HEK293T (cell line): ENCODE measurements around the gene EVA1A.

ENCODE experiments used
- CTCF ChIA-PET: fragments of 350-600 bp; formaldehyde crosslinking; extraction: SDS; loops from one replicate; lab custom pipeline; 2021; ENCODE audit warnings: antibody characterized with exemption, inconsistent platforms; lab: Yijun Ruan, JAX
- POLR2A ChIA-PET: fragments of 350-600 bp; formaldehyde crosslinking; extraction: SDS; loops from one replicate; lab custom pipeline; 2020; ENCODE audit warnings: antibody characterized with exemption, inconsistent platforms; lab: Yijun Ruan, JAX
- DNase-seq: peaks from one replicate; pipeline ENCODE4 v3.0.0; 2012; ENCODE audit warnings: mixed read lengths; ENCODE audit errors: extremely low spot score
- ARNT ChIP-seq: fragments of 450-650 bp; IDR thresholded peaks from 2 replicates; pipeline ENCODE4 v1.6.1; 2017; ENCODE audit warnings: mild to moderate bottlenecking
- BHLHE40 ChIP-seq: fragments of 450-650 bp; IDR thresholded peaks from 2 replicates; pipeline ENCODE4 v1.6.1; 2016; ENCODE audit warnings: mild to moderate bottlenecking, moderate library complexity, borderline replicate concordance
- CTBP1 ChIP-seq: fragments of 450-650 bp; IDR thresholded peaks from 2 replicates; pipeline ENCODE4 v1.6.1; 2016; ENCODE audit warnings: borderline replicate concordance
- ELF4 ChIP-seq: fragments of 450-650 bp; IDR thresholded peaks from 2 replicates; pipeline ENCODE4 v1.6.1; 2017; ENCODE audit warnings: antibody characterized with exemption
- FOXA1 ChIP-seq: fragments of 450-650 bp; IDR thresholded peaks from 2 replicates; pipeline ENCODE4 v1.6.1; 2016; ENCODE audit warnings: mild to moderate bottlenecking
- FOXK2 ChIP-seq: fragments of 450-650 bp; IDR thresholded peaks from 2 replicates; pipeline ENCODE4 v1.6.1; 2016; ENCODE audit warnings: mild to moderate bottlenecking
- FOXM1 ChIP-seq: fragments of 450-650 bp; IDR thresholded peaks from 2 replicates; pipeline ENCODE4 v1.6.1; 2017; ENCODE audit warnings: mild to moderate bottlenecking, borderline replicate concordance
- HDGF ChIP-seq: fragments of 450-650 bp; IDR thresholded peaks from 2 replicates; pipeline ENCODE4 v1.6.1; 2017; ENCODE audit warnings: antibody characterized with exemption, borderline replicate concordance
- L3MBTL2 ChIP-seq: fragments of 450-650 bp; conservative IDR thresholded peaks from 2 replicates; pipeline ENCODE4 v1.6.1; 2016; ENCODE audit warnings: mild to moderate bottlenecking
- LEF1 ChIP-seq: fragments of 450-650 bp; IDR thresholded peaks from 2 replicates; pipeline ENCODE4 v1.6.1; 2017; ENCODE audit warnings: mild to moderate bottlenecking, borderline replicate concordance
- NFRKB ChIP-seq: fragments of 450-650 bp; IDR thresholded peaks from 2 replicates; pipeline ENCODE4 v1.6.1; 2016; ENCODE audit warnings: mild to moderate bottlenecking, moderate library complexity
- SP1 ChIP-seq: fragments of 450-650 bp; IDR thresholded peaks from 2 replicates; pipeline ENCODE4 v1.6.1; 2017
- SUZ12 ChIP-seq: fragments of 450-650 bp; IDR thresholded peaks from 2 replicates; pipeline ENCODE4 v1.6.1; 2016; ENCODE audit warnings: mild to moderate bottlenecking
- TARDBP ChIP-seq: fragments of 450-650 bp; IDR thresholded peaks from 2 replicates; pipeline ENCODE4 v1.6.1; 2016
- ZNF384 ChIP-seq: fragments of 450-650 bp; IDR thresholded peaks from 2 replicates; pipeline ENCODE4 v1.6.1; 2016
- TF ChIP-seq, protein P1 (sequence below): fragments of 450-650 bp; IDR thresholded peaks from 2 replicates; pipeline ENCODE4 v1.6.1; 2016

EVA1A gene, protein sequence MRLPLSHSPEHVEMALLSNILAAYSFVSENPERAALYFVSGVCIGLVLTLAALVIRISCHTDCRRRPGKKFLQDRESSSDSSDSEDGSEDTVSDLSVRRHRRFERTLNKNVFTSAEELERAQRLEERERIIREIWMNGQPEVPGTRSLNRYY

DNA sequence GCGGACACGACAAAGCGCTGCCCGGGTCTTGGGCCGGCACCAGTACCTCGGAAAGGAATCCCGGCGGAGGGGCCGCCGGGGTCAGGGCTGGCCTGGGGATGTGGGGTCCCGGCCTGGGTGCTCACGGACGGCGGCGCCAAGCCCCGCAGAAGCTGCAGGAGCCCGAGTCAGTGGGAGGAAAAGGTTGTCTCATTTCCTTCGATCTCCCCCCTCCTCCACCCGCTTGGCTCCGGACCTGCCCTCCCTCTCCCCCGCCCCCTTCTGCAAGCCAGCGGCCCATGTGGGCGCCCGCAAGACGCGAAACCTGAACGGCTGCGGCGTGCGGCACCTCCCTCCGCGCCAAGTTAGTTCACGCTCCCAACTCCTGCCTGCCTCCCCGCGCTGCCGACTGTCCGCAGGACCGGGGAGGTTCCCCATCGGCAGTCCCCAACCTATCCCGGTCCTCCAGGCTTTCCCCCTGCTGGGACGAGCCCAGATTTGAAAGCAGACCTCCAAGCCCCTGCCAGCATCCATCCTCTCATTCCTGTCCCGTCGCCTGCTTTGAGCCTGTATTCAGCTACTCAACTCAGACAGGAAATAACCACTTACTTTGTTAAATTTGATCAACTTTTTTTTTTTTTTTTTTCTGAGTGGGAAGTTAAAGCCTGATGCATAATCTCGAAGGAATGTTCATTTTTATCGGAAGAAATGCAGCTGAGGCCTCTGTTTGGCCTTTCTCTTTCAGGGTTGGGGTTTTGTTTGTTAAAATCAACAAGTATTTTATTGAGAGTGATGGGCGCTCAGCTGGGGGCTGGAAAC is at the start of gene EVA1A:
TSS of gene EVA1A (minus strand) at position 172 of the 798 bp plus-strand sequence. CDS start 42,799 bp downstream, outside the sequence.
- TF ChIP-seq L3MBTL2: peak; percentile 44; the same call in 1 of the 2 replicates
- TF ChIP-seq BHLHE40: no peak
- DNase-seq: peak; percentile 59

DNA sequence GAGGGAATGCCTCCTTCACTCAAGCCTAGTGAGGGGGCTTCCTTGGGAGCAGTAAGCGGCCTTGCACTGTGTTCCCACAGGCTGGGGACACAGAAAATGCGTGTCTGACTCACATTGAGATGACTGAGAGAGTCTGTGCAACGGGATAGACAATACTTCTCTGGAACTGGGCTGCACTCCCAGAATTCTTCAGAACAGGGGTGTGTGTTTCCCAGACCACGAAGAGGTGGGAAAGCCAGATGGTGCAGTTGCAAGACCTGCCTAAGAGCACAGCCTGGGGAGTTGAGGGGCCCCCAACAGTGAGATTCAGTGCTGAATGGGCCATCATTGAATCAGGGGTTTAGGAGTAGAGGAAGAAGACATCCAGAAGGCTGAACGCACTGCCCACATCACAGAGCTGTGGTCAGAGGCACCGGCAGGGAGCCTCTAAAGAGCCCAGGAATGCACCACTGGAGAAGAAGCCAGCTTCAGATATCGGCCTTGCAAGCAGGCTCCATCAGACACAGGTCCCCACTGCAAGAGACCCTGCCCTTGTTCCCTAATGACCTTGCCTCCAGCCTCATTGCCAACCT is 49.3 kb upstream of the EVA1A start:
- ChIA-PET CTCF (interaction anchor here (0.5 to 1.6 kb wide), 3 partner anchors 50 to 730 kb away, joined by 3 to 6 read pairs (median 5); partner anchors contain the start of gene EVA1A), POLR2A (no interaction called here)
- no peak for TF ChIP-seq ARNT
- TF ChIP-seq, protein P1, sequence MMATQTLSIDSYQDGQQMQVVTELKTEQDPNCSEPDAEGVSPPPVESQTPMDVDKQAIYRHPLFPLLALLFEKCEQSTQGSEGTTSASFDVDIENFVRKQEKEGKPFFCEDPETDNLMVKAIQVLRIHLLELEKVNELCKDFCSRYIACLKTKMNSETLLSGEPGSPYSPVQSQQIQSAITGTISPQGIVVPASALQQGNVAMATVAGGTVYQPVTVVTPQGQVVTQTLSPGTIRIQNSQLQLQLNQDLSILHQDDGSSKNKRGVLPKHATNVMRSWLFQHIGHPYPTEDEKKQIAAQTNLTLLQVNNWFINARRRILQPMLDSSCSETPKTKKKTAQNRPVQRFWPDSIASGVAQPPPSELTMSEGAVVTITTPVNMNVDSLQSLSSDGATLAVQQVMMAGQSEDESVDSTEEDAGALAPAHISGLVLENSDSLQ: no peak
- TF ChIP-seq BHLHE40: no peak
- DNase-seq: no peak

More for the DNA sequence above, at the start of gene EVA1A:
- ChIA-PET CTCF (interaction anchor here (0.6 to 1.2 kb wide), 7 partner anchors 13 to 94 kb away, joined by 3 to 6 read pairs (median 5); no protein-coding TSS in a partner anchor), POLR2A (interaction anchor here (1.0 to 1.3 kb wide), 2 partner anchors 10 to 33 kb away, joined by 3 read pairs; no protein-coding TSS in a partner anchor)

DNA sequence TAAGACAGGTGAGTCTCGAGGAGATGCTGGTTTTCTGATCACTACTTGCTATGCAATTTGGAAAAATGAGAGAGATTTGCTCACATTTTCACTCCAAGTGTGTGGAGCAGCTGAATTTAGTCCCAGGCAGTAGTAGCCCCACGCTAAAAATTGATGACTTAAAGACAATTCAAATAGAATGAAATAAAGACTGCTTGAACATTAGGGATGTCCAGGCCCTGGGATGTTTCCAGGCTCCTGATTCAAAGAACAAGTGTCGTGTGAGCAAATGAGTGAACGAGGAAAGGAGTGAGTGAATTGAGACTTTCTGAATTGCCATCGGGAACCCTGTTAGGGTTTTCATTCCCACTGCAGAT is 48.6 kb upstream of the EVA1A start:
- CTCF ChIA-PET: interaction anchor here (0.7 to 1.8 kb wide), 5 partner anchors 10 to 551 kb away, joined by 3 to 8 read pairs (median 6); no protein-coding TSS in a partner anchor
- POLR2A ChIA-PET: no interaction called here

DNA sequence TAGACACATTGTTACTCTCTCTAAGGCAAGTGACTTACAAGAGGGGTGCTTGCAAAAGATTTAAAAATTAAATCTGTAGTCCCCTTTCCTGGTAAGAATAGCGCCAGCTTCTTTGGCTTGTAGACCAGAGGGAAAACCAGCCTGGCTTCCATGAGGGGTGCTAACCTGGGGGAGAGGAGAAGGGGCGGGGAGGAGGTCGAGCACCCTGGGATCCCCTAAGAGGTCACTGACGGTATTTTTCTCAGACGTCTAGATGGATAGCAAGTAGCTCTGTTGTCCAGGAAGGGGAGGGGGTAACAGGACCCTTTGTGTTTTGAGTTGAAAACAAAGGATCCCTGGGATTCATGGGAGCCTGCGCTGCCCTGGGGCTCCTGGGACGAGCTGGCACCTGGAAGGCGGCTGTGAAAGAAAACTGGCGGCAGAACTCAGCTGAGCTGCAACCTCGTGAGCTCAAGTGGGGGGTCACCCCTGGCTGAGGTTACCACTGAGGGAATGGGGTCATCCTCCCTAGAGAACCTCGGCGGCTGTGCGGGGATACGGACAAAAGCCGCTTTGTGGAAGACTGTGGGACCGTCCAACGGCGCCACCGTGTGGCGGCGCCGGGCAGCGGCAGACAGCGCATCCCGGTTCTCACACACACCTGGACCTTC is 48.1 kb upstream of the EVA1A start:
- peak; percentile 83 for DNase-seq
- POLR2A ChIA-PET: no interaction called here
- TF ChIP-seq, protein P1: no peak
- no peak for TF ChIP-seq FOXM1
- no peak for TF ChIP-seq L3MBTL2
- no peak for TF ChIP-seq NFRKB
- CTCF ChIA-PET: interaction anchor here (0.5 to 1.8 kb wide), 10 partner anchors 11 to 550 kb away, joined by 3 to 8 read pairs (median 3); no protein-coding TSS in a partner anchor

More for the DNA sequence above, 48.6 kb upstream of the EVA1A start:
- no peak for DNase-seq
- TF ChIP-seq SP1 (no peak), BHLHE40 (no peak), L3MBTL2 (no peak)
- TF ChIP-seq, protein P1: no peak

DNA sequence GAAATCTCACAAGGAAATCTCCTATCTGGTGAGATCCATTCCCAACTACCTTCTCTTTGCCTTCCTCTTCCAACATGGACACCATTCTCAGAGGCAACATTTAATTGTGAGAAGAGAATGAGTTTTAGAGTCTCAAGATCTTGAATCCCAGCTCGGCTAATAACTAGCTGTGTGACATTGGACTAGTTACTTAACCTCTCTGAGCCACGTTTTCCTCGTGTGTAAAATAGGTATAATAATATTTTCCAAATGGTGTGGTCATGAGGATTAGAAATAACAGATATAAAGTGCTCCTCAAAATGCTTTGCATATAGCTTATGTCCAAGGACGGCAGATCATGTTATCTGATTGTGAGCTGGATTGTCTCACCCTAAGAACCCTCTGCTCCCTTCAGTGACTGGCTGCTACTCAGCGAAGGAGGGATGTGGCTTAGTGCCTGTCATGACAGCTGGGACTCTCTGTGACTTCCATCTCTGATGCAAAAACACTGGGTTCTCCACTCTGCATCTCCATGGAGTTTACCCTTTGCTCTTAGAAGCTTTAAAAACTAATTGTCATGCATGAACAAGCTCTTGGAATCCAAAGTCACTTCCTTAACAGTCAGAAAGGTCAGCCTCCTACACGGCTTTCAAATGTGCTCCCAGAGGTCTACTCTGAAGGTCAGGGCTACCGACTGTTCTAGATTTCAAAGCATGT is 47.4 kb upstream of the EVA1A start:
- TF ChIP-seq SUZ12 (no peak), BHLHE40 (no peak), ARNT (no peak), L3MBTL2 (no peak), ELF4 (no peak), CTBP1 (no peak), TARDBP (no peak), FOXA1 (no peak), NFRKB (no peak), HDGF (no peak), ZNF384 (no peak), FOXK2 (no peak), LEF1 (no peak), FOXM1 (no peak)
- TF ChIP-seq, protein P1: no peak
- DNase-seq: no peak
- CTCF ChIA-PET: interaction anchor here (0.5 to 1.8 kb wide), 9 partner anchors 11 to 144 kb away, joined by 3 to 8 read pairs (median 3); no protein-coding TSS in a partner anchor
- POLR2A ChIA-PET: no interaction called here
